Eye (tissue), 1 donor: ENCODE measurements around the gene FOXP1.

ENCODE experiments used
- DNase-seq: peaks from one replicate; pipeline ENCODE4 v3.0.0-alpha.2; 2015

Gene FOXP1

GRCh38 chr3:71134521-71134920, 449.0 kb downstream of the FOXP1 start:
- DNase-seq = no peak

- DNase-seq = no peak
These were observed 449.7 kb downstream of the FOXP1 start for GRCh38 chr3:71133865-71134264.

- peak; percentile 75 for DNase-seq
These were observed 450.4 kb downstream of the FOXP1 start for GRCh38 chr3:71132995-71133730.

GRCh38 chr3:71131375-71132314, 451.9 kb downstream of the FOXP1 start:
- no peak for DNase-seq

GRCh38 chr3:71130471-71131374, 452.8 kb downstream of the FOXP1 start:
- DNase-seq = peak; percentile 69

GRCh38 chr3:71129611-71130431, 453.7 kb downstream of the FOXP1 start:
- DNase-seq = peak; percentile 72

GRCh38 chr3:71128961-71129360, 454.6 kb downstream of the FOXP1 start:
- DNase-seq = no peak

- DNase-seq = no peak
These were observed 455.7 kb downstream of the FOXP1 start for GRCh38 chr3:71127844-71128243.

GRCh38 chr3:71127052-71127831, 456.3 kb downstream of the FOXP1 start:
- no peak for DNase-seq

- no peak for DNase-seq
These were observed 457.8 kb downstream of the FOXP1 start for GRCh38 chr3:71125738-71126137.

- DNase-seq = no peak
These were observed 459.5 kb downstream of the FOXP1 start for GRCh38 chr3:71124048-71124447.

GRCh38 chr3:71122641-71123040, 460.9 kb downstream of the FOXP1 start:
- no peak for DNase-seq

GRCh38 chr3:71121429-71122167, 461.9 kb downstream of the FOXP1 start:
- DNase-seq = no peak

GRCh38 chr3:71120012-71120411, 463.5 kb downstream of the FOXP1 start:
- DNase-seq = no peak

- no peak for DNase-seq
These were observed 464.4 kb downstream of the FOXP1 start for GRCh38 chr3:71119171-71119570.

GRCh38 chr3:71118436-71118835, 465.1 kb downstream of the FOXP1 start:
- DNase-seq = no peak

GRCh38 chr3:71117572-71118247, 465.8 kb downstream of the FOXP1 start:
- no peak for DNase-seq

GRCh38 chr3:71114610-71115009, 468.9 kb downstream of the FOXP1 start:
- no peak for DNase-seq

GRCh38 chr3:71112576-71112975, 471.0 kb downstream of the FOXP1 start:
- DNase-seq = no peak
